Measurements from ENCODE around the gene CPNE5.

DNA sequence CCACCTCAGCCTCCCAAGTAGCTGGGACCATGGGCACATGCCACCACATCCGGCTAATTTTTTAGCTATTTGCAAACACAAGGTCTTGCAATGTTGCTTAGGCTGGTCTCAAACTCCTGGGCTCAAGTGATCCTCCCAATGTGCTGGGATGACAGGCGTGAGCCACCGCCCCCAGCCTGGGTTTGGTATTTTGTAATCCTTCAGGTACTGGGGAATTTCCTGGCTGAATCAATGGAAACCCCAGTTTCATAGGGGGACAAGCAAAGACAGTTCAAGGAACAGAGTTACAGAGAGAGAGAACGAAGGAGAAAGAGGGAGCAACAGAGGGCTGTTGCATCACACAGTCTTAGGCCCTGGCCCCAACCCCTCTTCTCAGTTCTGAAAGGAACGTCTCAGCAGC lies 105.9 kb downstream of the CPNE5 start:
- TF ChIP-seq CTCF (IDR thresholded peaks at IDR 0.05) (no peak), POLR2A (IDR thresholded peaks at IDR 0.05) (no peak)
